Embryonic facial prominence (tissue), 1 donor: ENCODE results near the gene AIG1.
A peak's percentile ranks its signal among the peaks of the same experiment; 100 is the strongest.
"Not testable (repeated sequence)": the region's sequence is repeated elsewhere in the genome, so short reads cannot be mapped to it uniquely, and the experiment has no call there.

Experiments
- DNase-seq: peaks from one replicate; pipeline ENCODE4 v3.0.0-alpha.2; 2016; ENCODE audit errors: extremely low spot score

The AIG1 gene

DNA sequence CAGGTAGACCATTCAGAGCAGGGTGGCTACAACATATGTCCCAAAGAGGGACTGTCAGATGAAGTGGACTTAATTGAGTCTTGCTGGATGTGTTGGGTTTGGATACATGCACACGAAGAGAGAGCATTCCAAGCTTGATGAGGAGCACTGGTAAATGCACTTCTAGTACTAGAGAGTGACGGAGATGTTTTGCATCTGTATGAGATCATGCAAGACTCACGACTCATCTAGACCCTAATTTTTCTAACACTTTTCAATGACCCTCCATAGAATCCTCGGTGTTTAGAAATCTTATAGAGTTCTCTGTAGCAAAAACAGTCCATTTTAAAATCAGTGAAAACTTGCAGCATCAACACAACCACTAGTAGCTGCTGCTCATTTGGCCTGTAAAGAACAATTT lies 4.8 kb upstream of the AIG1 start:
- DNase-seq = no peak

- no peak for DNase-seq
Measured at GRCh38 chr6:143058987-143059386, 1.7 kb upstream of the AIG1 start.

DNA sequence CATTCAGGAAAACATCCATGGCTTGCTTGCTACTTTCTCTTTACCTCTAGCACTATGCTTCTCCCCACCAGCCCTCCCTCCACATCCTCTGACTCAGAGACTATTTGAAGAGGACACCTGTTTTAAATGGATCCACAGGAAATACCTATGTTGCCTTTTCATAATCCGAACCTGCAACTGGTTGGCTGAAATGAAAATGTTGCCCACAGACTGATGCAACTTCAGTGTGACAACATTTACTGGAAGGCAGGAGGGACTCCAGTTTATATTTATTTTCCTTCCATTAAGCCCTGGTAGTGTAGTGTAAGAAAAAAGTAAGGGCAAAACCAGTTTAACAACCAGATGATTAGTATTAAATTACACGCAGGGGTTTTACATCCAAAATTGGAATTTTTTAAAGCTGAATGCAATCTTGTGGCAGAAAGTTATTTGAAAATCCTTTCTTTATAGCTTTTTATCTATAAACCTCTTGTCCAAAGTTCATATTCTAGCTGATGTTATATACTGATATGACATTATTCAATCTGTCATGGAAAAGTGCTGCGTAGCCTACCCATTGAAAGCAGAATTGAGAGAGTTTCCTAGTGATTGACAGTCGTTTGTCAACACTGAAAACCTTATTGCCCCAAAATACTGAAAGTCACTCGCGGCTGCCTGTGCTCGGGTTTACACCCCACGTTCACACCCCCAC lies 881 bp upstream of the AIG1 start:
- no peak for DNase-seq

DNA sequence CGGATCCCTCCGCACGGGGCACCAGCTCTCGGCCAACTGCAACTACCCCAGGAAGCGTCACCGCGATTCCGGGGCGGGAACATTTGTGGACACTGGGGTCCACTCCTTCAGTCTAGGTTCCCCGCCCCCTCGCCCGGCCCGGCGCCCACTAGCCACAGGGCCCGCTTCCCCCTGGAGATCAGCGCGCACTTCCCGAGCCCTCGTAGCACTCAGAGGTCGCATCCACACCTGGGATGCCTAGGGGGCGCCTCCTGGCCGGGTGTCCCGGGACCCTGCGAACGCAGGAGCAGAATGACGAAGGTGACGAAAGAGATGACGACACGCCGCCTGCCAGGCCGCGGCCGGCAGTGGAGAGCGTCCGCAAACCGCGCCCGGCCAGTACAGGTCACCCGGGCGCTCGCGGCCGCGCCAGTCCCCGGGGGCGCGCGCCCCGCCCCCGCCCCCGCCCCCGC lies 309 bp upstream of the AIG1 start:
- DNase-seq = peak; percentile 31

- DNase-seq = no peak
Measured at GRCh38 chr6:143061597-143062385, 1.1 kb downstream of the AIG1 start.

DNA sequence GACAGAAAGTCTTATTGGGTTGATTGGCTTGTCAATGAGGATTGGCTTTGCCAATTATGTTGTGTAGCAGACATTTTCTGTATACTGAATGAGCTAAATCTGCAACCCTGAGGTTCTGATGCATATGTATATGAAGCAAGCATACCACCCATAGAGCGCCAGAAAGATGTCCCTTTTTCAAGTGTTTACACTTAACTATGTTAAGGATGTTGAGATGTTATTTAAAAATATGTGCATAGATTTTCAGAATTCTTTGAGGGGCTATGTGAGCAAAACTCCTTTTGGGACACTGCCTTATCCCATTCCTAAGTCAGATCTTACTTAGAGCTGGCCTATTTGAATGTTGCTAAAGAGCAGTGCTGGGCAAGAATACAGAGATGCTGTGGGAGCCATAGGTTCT lies 1.9 kb downstream of the AIG1 start:
- DNase-seq = no peak

GRCh38 chr6:143063631-143064030 lies 2.9 kb downstream of the AIG1 start:
- DNase-seq = no peak

DNA sequence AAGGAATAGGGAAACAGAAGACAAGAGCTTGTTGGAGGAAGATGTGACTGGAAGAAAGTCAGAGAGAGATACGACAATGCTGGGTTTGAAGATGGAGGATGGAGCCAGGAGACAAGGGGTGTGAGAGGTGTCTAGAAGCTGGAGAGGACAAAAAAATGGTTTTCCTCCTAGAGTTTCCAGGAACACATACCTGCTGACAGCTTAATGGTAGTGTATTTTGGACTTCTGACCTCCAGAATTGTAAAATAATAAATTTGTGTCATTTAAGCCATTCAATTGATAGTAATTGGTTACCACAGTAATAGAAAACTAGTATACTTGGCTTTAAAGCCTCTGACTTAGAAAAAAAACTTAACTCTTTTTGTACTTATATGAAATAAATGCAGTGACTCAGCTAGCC lies 3.6 kb downstream of the AIG1 start:
- DNase-seq = no peak

GRCh38 chr6:143064951-143065683 lies 4.4 kb downstream of the AIG1 start:
- DNase-seq = no peak

- DNase-seq = no peak
Measured at GRCh38 chr6:143068001-143068400, 7.3 kb downstream of the AIG1 start.

- DNase-seq = no peak
Measured at GRCh38 chr6:143074101-143074500, 13.4 kb downstream of the AIG1 start.

DNA sequence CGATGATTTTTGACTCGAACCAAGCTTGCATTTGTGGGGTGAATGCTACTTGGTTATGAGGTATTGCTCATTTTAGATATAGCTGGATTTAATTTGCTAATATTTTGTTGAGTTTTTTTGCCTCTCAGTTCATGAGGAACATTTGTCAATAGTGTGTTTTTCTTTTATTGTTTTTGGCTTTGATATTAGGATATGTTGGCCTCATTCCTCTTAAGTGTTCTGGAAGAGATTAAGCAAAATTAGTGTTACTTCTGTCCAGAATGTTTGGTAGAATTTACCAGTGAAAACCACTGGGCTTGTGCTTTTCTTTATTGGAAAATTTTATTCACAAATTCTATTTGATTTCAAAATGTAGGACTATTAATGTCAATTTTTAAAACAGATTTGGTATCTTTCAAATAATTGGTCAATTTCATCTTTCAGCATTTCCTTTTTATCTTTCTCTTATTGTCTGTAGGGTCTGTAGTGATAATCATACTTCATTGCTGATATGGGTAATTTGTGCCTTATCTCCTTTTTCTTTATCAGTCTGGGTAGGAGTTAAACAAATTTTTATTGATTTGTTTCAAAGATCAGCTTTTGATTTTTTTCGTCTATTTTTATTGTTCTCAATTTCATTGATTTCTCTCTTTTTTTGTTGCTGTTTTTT lies 14.1 kb downstream of the AIG1 start:
- no peak for DNase-seq

DNA sequence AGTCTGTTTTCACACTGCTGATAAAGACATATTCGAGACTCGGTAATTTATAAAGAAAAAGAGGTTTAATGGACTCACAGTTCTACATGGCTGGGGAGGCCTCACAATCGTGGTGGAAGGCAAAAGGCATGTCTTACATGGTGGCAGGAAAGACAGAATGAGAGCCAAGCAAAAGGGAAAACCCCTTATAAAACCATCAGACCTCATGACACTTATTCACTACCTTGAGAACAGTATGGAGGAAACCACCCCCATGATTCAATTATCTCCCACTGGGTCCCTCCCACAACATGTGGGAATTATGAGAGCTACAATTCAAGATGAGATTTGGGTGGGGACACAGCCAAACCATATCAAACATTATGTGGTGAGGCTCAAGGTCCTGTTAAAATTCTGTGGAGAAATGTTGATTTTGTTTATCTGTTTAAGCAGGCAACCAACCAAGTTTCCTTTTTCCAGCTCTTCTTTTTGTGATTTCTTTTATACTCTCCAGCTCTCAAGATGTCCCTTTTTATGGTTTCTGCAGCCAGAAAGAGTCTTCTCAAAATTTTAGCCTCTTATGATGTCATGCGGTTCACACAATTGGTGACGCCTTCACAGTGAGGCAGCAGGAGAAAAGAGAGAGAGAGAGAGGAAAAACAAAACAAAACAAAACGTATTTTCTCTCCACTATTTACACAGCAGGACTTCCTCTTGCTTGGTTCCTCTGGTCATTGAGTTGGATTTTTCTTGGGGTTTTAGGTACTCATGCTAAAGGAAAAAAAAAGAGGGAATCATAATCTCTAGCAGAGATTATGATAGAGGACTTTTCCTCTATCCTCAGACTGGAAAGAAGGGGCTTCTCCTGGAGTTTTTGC lies 18.0 kb downstream of the AIG1 start:
- no peak for DNase-seq

- DNase-seq = no peak
Measured at GRCh38 chr6:143079325-143079640, 18.6 kb downstream of the AIG1 start.

- DNase-seq = not testable (repeated sequence)
Measured at GRCh38 chr6:143082274-143082673, 21.6 kb downstream of the AIG1 start.

- not testable (repeated sequence) for DNase-seq
Measured at GRCh38 chr6:143084019-143084418, 23.3 kb downstream of the AIG1 start.

DNA sequence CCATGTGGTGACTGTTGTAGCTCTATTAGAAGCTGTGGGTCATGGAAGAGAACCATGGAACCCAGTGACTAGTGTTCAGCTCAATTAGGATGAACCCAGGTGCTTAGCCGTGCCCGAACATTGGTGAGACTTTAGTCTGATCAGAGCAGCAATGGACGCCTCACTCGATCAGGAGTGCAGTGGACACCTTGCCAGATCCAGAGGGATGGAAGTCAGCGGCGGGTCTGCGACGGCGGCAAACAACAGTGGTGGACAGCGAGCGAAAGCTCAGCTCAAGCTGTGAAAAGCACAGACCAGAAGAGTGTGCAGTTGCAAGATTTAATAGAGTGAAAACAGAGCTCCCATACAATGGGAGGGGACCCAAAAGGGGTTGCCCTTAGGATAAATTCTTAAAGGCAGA lies 26.6 kb downstream of the AIG1 start:
- DNase-seq = not testable (repeated sequence)

- no peak for DNase-seq
Measured at GRCh38 chr6:143087856-143088255, 27.2 kb downstream of the AIG1 start.

- no peak for DNase-seq
Measured at GRCh38 chr6:143090314-143091044, 29.8 kb downstream of the AIG1 start.

- no peak for DNase-seq
Measured at GRCh38 chr6:143092768-143093167, 32.1 kb downstream of the AIG1 start.

- DNase-seq = no peak
Measured at GRCh38 chr6:143093290-143093689, 32.6 kb downstream of the AIG1 start.
